Retinal pigment epithelial cell (primary cell): ENCODE measurements around the gene UBE4B.

Experiments
- DNase-seq: peaks from one replicate; pipeline ENCODE4 v3.0.0-alpha.2; 2010; ENCODE audit warnings: low read depth
- H3K4me3 ChIP-seq: 2 replicates; pipeline ENCODE4 v1.5.1; 2011; ENCODE audit warnings: mild to moderate bottlenecking, low read length, control low read depth, moderate library complexity
- CTCF ChIP-seq: conservative IDR thresholded peaks from 2 replicates; pipeline ENCODE4 v1.5.1; 2011; ENCODE audit warnings: low read depth, low read length, control low read depth, inconsistent platforms

The UBE4B gene

DNA sequence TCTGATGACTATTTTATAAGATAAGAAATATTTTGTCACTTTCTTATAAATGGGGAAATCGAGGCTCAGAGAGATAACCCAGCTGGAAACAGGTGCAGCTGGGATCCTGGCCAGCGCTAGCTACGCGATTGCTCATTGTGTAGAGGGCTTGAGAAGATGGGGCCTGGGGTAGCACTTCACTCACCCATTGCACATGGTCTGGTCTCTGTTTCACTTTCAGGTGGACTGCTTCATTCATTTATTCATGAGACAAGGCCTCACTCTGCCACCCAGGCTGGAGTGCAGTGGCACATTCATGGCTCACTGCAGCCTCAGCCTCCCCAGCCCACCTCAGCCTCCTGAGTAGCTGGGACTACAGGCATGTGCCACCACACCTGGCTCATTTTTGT lies 23.8 kb downstream of the UBE4B start:
- H3K4me3 ChIP-seq, result no peak overlapping the region
- TF ChIP-seq CTCF, result no peak
- DNase-seq, result no peak

DNA sequence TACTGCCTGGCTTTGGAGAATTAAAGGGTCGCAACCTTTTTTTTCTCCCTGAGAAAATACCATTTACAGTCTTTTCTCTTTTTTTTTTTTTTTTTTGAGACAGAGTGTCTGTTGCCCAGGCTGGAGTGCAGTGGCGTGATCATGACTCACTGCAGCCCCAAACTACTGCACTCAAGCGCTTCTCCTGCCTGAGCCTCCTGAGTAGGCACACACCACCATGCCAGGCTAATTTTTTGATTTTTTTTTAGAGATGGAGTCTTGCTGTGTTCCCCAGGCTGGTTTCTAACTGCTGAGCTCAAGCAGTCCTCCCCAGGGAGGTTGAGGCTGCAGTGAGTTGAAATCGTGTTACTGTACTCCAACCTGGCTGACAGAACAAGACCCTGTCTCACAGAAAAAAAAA lies 24.6 kb downstream of the UBE4B start:
- TF ChIP-seq CTCF, result no peak
- no peak overlapping the region for H3K4me3 ChIP-seq
- DNase-seq, result no peak

- H3K4me3 ChIP-seq, result no peak overlapping the region
- DNase-seq, result no peak
- no peak for TF ChIP-seq CTCF
Measured at GRCh38 chr1:10057796-10058195, 25.0 kb downstream of the UBE4B start.

DNA sequence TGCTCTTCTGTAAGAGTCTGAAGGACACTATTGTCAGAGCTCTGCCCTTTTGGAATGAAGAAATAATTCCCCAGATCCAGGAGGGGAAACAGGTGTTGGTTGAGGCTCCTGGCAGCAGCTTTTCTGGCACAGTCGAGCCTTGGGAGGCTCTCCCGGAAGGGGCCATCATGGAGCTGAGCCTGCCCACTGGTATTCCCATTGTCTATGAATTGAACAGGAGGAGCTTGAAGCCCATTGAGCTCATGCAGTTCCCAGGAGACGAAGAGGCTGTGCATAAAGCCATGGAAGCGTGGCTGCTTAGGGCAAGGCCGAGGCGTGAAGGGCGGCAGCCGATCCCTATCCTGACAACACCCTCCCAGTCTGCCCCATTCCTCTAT lies 26.6 kb downstream of the UBE4B start:
- TF ChIP-seq CTCF, result no peak

DNA sequence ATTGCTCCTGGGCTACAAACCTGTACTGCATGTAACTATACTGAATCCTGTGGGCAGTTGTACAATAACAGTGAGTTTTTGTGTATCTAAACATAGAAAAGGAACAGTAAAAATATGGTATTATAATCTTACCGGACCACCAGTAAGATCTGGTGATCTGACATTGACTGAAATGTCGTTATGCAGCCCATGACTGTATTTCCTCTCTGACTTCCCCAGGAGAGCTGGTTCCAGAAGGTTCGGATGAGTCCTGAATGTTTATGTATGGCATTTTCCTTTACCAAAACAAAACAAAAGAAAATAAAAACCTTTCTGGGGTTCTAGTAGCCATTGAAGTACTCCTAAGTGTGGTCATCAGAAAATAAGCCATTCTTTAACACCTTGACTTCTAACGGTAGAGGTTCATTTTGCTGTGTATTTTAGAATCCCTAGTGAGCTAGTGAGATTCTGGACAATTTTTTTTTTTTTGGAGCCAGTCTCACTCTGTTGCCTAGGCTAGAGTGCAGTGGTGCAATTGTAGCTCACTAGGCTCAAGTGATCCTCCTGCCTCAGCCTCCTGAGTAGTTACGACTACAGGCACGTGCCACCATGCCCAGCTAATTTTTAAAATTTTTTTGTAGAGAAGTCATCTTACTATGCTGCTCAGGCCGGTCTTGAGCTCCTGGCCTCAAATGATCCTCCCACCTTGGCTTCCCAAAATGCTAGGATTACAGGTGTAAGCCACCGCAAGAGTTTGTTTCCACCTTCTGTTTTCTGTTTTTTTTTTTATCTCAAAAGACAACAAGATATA lies 27.7 kb downstream of the UBE4B start:
- TF ChIP-seq CTCF, result no peak
- no peak overlapping the region for H3K4me3 ChIP-seq
- DNase-seq, result no peak

More for the DNA sequence above, 26.6 kb downstream of the UBE4B start:
- no peak overlapping the region for H3K4me3 ChIP-seq
- DNase-seq, result no peak

- DNase-seq, result no peak
- no peak for TF ChIP-seq CTCF
- no peak overlapping the region for H3K4me3 ChIP-seq
Measured at GRCh38 chr1:10061276-10061675, 28.5 kb downstream of the UBE4B start.

DNA sequence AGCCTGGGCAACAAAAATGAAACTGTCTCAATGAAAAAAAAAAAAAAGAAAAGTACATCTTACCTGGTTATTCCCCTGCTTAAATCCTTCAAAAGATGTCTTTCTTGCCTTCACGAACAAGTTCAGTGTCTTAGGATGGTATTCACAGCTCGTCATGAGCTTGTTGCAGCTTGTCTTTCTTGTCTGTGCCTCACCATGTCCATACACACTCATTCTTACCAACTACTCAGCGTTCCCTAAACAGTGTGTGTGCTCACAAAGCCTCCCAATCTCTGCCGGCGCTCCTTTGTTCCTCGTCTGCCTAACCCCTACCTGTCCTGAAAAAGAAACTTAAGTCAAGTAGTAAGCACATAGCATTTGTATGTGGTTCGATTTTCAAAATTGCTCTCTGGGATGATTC lies 31.1 kb downstream of the UBE4B start:
- no peak for DNase-seq
- TF ChIP-seq CTCF, result no peak
- no peak overlapping the region for H3K4me3 ChIP-seq
